K562 (cell line): ENCODE measurements around the gene PLCB4.

Experiments used
- HDAC2 ChIP-seq: fragments of 450-650 bp; IDR thresholded peaks from 2 replicates; pipeline ENCODE4 v1.6.1; 2016; ENCODE audit warnings: mild to moderate bottlenecking
- RCOR1 ChIP-seq, 2 experiments: IDR thresholded peaks; 2 replicates each; pipeline ENCODE4 v1.6.1; 2012; ENCODE audit warnings: low read depth in 2 of 2, low read length in 2 of 2, borderline replicate concordance in 1 of 2, improper control_type of control experiment in 1 of 2
- TAF1 ChIP-seq: IDR thresholded peaks from 2 replicates; pipeline ENCODE4 v1.6.1; 2011; ENCODE audit warnings: mild to moderate bottlenecking, low read length, moderate library complexity; ENCODE audit not compliant: insufficient read depth, control insufficient read depth, severe bottlenecking; ENCODE audit errors: extremely low read depth
- YY1 ChIP-seq, 3 experiments: IDR thresholded peaks; 2 replicates each; pipeline ENCODE4 v1.6.1; 2011; ENCODE audit warnings: low read length in 2 of 3, mild to moderate bottlenecking in 2 of 3, moderate library complexity in 2 of 3, borderline replicate concordance in 1 of 3, control low read depth in 1 of 3, low read depth in 1 of 3; ENCODE audit not compliant: insufficient read depth in 3 of 3, insufficient replicate concordance in 2 of 3, control insufficient read depth in 1 of 3, insufficient read length in 1 of 3; ENCODE audit errors: extremely low read depth in 1 of 3

GRCh38 chr20:9444921-9445320, 376.0 kb downstream of the PLCB4 start:
- no peak for TF ChIP-seq RCOR1 (IDR thresholded peaks at IDR 0.05; ENCODE audit: borderline replicate concordance in 1 of 2, low read depth in 2 of 2, low read length in 2 of 2)
- TF ChIP-seq TAF1: no peak
- no peak for TF ChIP-seq YY1 (IDR thresholded peaks at IDR 0.05; ENCODE audit: borderline replicate concordance in 1 of 3, control insufficient read depth in 1 of 3, extremely low read depth in 1 of 3, insufficient read depth in 3 of 3, insufficient read length in 1 of 3, insufficient replicate concordance in 2 of 3, low read depth in 1 of 3, low read length in 2 of 3)
- TF ChIP-seq HDAC2: no peak
